Rectal smooth muscle tissue (tissue), 1 donor: Measurements from ENCODE around the gene UTP14C.
"Not testable (repeated sequence)": the region's sequence is repeated elsewhere in the genome, so short reads cannot be mapped to it uniquely, and the experiment has no call there.

Experiments used
- H3K27ac ChIP-seq: one replicate; pipeline ENCODE4 v1.7.0; 2013; ENCODE audit warnings: low read depth, low read length, inconsistent platforms
- H3K27me3 ChIP-seq: one replicate; pipeline ENCODE4 v1.7.0; 2013; ENCODE audit warnings: low read length; ENCODE audit not compliant: control insufficient read depth, insufficient read depth
- H3K36me3 ChIP-seq: one replicate; pipeline ENCODE4 v1.7.0; 2013; ENCODE audit warnings: low read length; ENCODE audit not compliant: control insufficient read depth, insufficient read depth
- H3K4me1 ChIP-seq: one replicate; pipeline ENCODE4 v1.7.0; 2013; ENCODE audit warnings: low read length; ENCODE audit not compliant: control insufficient read depth, insufficient read depth
- H3K4me3 ChIP-seq: one replicate; pipeline ENCODE4 v1.7.0; 2013; ENCODE audit warnings: low read length
- H3K9ac ChIP-seq: one replicate; pipeline ENCODE4 v1.7.0; 2013; ENCODE audit warnings: low read length

UTP14C gene

DNA sequence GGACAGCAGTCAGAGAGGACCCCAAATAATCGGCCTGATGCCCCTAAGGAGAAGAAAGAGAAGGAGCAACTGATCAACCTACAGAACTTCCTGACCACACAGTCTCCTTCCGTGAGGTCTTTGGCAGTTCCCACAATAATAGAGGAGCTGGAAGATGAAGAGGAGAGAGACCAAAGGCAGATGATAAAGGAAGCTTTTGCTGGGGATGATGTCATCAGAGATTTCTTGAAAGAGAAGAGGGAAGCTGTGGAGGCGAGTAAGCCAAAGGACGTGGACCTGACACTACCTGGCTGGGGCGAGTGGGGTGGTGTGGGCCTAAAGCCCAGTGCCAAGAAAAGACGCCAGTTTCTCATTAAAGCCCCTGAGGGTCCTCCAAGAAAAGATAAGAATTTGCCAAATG, 5.9 kb downstream of the UTP14C start:
- not testable (repeated sequence) for H3K36me3 ChIP-seq, H3K9ac ChIP-seq, H3K4me3 ChIP-seq, H3K27me3 ChIP-seq, H3K4me1 ChIP-seq, H3K27ac ChIP-seq

DNA sequence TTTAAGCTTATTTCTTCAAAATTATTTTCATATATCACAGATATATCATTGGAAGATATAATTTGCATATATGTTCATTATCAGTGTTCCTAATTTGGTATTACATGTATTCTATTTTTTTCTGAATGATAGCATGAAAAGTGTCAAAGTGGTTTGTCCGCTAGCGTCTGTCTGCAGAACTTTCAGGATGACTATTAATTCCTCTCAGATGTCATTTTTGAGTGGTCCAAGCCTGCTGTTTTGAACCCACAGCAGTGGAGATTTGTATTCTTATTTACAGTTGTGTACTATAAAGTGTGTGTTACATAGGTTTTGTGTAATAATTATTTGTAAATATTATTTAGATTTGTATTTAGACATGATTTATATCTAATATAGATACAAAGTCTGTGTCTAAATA, 8.5 kb downstream of the UTP14C start:
- no peaks in the 10 kb centered on the region for H3K27me3 ChIP-seq
- H3K27ac ChIP-seq = no peak overlapping the region
- no peak overlapping the region for H3K9ac ChIP-seq
- no peaks in the 10 kb centered on the region for H3K4me1 ChIP-seq
- no peaks in the 10 kb centered on the region for H3K36me3 ChIP-seq
- no peak overlapping the region for H3K4me3 ChIP-seq

DNA sequence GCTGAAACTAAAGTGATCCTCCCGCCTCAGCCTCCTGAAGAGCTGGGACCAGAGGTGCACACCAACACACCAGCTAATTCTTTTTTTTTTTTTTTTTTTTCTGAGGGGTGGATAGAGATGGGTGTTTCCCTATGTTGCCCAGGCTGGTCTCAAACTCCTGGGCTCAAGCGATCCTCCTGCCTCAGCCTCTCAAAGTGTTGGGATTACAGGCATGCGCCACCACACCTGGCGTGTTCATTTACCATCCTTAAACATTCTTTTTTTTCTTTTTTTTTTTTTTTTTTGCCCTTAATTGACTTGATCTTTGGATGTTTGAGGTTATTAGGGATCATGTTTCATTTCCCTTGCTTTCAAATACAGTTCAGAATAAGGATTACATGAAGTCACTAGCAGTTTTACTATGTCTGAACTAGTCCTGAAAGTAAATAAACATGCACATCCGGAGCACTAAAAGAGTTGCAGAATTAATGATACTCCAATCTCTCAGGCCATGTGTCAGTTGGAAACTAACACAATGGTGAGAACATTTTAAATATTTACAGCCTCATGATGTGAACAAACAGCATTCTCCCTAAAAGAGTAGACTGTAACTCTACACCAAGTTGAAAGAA, 10.2 kb downstream of the UTP14C start:
- no peaks in the 10 kb centered on the region for H3K27me3 ChIP-seq
- H3K9ac ChIP-seq = no peak overlapping the region
- no peak overlapping the region for H3K4me3 ChIP-seq
- H3K27ac ChIP-seq = no peak overlapping the region
- no peaks in the 10 kb centered on the region for H3K4me1 ChIP-seq
- H3K36me3 ChIP-seq = no peaks in the 10 kb centered on the region

DNA sequence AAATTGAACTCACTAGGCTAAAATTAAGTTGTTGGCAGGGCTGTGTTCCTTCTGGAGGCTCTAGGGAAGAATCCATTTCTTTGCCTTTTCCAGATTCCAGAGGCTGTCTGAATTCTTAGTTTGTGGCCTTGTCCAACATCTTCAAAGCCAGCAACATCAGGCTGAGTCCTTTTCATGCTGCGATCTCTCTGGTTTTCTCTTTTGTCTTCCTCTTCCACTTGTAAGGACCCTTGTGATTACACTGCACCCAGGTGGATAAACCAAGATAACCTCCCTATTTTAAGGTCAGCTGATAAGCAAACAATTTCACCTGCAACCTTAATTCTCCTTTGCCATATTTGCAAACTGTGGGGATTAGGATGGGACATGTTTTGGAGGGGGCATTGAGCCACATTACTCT, 11.5 kb downstream of the UTP14C start:
- Histone ChIP-seq H3K4me1 (no peaks in the 10 kb centered on the region), H3K4me3 (no peak overlapping the region), H3K9ac (no peak overlapping the region), H3K27me3 (no peaks in the 10 kb centered on the region), H3K27ac (no peak overlapping the region), H3K36me3 (no peaks in the 10 kb centered on the region)

DNA sequence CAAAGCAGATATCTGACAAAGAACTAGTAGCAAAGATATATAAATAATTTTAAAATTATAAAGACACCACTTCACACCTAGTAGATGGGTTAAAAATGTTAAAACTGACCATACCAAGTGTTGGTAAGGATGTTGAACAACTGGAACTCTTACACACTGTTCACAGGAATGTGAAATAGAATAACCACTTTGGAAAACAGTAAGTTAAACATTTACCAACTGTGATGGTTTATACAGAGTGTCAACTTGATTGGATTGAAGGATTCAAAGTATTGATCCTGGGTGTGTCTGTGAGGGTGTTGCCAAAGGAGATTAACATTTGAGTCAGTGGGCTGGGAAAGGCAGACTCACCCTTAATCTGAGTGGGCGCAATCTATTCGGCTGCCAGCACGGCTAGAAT, 19.2 kb downstream of the UTP14C start:
- H3K36me3 ChIP-seq = no peaks in the 10 kb centered on the region
- no peaks in the 10 kb centered on the region for H3K27me3 ChIP-seq
- H3K27ac ChIP-seq = no peak overlapping the region
- no peak overlapping the region for H3K9ac ChIP-seq
- H3K4me1 ChIP-seq = no peaks in the 10 kb centered on the region
- H3K4me3 ChIP-seq = no peak overlapping the region

DNA sequence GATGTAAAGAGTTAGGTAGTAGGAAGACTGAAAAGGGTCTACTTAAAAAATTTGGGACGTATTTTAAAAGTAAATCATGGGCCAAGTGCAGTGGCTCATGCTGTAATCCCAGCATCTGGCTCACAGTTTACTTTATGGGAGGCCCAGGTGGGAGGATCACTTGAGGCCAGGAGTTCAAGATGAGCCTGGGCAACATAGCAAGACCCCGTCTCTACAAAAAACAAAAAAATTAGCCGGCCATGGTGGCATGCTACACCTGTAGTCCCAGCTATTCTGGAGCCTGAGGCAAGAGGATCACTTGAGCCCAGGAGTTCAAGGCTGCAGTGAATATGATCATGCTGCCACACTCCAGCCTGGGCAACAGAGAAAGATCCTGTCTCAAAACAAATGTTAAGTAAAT, 23.0 kb downstream of the UTP14C start:
- Histone ChIP-seq H3K4me1 (no peaks in the 10 kb centered on the region), H3K27me3 (no peaks in the 10 kb centered on the region), H3K9ac (no peak overlapping the region), H3K4me3 (no peak overlapping the region), H3K36me3 (no peaks in the 10 kb centered on the region), H3K27ac (no peak overlapping the region)

DNA sequence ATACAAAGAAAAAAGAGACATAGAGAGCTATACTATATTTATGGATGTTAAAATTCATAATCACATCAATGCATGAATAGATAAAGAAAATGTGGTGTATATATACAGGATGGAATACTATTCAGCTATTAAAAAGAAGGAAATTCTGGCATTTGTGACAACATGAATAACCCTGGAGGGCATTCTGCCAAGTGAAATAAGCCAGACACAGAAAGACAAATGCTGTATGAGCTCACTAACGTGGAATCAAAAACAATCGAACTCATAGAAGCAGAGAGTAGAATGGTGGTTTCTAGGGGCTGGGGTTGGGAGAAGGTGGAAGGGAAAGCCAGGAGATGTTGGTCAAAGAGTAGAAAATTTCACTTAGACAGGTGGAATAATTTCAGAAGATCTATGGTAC, 24.0 kb downstream of the UTP14C start:
- H3K27ac ChIP-seq = no peak overlapping the region
- no peak overlapping the region for H3K4me3 ChIP-seq
- H3K36me3 ChIP-seq = no peaks in the 10 kb centered on the region
- H3K27me3 ChIP-seq = no peaks in the 10 kb centered on the region
- H3K4me1 ChIP-seq = no peaks in the 10 kb centered on the region
- no peak overlapping the region for H3K9ac ChIP-seq

DNA sequence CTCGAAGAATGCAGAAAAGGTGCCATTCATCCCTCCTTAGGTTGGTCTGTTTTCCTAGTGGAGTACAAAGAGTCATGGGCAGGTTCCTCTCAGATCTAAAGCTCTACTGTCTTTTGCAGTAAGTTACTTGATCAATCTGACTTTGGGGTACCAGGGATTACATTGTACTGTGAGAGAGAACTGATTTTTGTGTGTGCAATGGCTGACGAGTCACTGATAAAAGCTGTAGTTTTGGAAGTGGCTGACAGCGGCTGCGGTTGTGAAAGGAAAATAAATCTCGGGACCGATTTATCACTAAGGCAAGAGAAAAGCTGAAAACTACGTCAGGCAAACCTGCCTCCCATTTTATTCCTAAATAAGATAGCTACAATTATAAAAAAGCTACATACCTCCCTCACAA, 26.9 kb downstream of the UTP14C start:
- Histone ChIP-seq H3K27me3 (no peaks in the 10 kb centered on the region), H3K4me1 (no peaks in the 10 kb centered on the region), H3K9ac (no peak overlapping the region), H3K4me3 (no peak overlapping the region), H3K27ac (no peak overlapping the region), H3K36me3 (no peaks in the 10 kb centered on the region)

DNA sequence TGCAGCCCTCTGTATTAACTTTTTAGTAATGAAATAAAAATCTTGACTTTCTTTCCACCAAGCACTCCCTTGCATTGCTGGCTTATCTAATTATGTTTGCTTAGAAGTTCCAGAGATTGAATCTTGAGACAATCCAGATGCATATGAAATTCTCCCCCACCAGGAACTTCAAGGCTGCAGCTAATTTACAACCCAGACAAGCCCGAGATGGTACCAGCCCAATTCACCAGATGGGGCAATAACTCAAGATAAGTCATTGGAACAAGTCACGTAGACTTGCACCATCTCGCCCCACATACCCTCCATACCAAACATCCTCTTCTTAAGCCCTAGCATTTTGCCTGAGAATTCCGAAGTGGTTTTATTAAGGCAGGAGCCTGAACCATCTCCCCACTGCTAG, 29.0 kb downstream of the UTP14C start:
- no peak overlapping the region for H3K27ac ChIP-seq
- no peak overlapping the region for H3K9ac ChIP-seq
- no peaks in the 10 kb centered on the region for H3K27me3 ChIP-seq
- no peaks in the 10 kb centered on the region for H3K36me3 ChIP-seq
- no peaks in the 10 kb centered on the region for H3K4me1 ChIP-seq
- H3K4me3 ChIP-seq = no peak overlapping the region

DNA sequence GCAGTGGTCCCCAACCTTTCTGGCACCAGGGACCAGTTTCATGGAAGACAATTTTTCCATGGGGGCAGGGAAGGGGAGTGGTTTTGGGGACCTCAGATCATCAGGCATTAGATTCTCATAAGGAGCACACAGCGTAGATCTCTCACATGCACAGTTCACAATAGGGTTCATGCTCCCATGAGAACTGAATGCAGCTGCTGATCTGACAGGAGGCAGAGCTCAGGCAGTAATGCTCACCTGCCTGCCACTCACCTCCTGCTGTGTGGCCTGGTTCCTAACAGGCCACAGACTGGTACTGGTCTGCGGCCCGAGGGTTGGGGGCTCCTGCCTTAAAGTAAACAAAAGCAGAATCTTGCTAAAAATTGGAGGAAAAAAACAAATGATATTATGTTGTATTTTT, 36.6 kb downstream of the UTP14C start:
- H3K36me3 ChIP-seq, H3K9ac ChIP-seq, H3K27ac ChIP-seq, H3K27me3 ChIP-seq, H3K4me3 ChIP-seq, H3K4me1 ChIP-seq: not testable (repeated sequence)

DNA sequence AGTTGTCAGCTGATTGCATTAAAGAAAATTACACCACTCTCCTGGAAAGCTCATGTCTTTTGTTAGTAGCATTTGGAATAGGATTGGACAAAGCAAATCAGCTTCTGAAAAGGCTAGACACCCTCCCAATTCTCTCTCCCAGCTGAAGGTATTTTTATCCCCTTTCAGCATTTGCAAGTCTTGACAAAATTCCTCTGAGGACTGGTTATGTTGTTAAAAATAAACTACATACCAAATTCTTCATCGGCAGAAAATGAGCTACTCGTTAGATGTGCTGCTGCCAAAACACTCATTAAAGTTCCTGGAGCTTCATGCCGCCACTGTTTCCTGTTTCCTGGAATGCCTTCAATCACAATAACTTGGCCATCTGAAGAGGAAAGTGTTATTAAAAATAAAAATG, 37.1 kb downstream of the UTP14C start:
- no peaks in the 10 kb centered on the region for H3K27me3 ChIP-seq
- H3K4me3 ChIP-seq = no peak overlapping the region
- no peaks in the 10 kb centered on the region for H3K4me1 ChIP-seq
- no peaks in the 10 kb centered on the region for H3K36me3 ChIP-seq
- no peak overlapping the region for H3K9ac ChIP-seq
- H3K27ac ChIP-seq = no peak overlapping the region

DNA sequence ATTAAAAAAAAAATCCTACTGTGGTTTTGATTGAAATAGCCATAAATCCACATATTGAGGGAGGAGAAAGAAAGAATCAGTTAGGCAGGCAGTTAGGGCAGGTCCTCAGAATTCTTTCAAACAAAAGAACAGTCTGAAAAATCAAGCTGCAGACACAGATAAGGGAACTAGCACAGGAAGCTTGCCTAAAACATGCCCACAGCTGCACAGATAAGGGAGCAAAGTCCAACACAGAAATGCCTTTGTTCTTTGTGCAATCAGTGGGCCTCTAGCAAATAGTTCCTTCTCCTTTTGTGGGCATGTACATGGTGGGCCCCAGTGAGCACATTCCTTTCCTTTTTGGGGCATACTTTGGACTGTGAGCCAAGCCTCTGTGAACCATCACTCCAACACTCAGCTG, 42.7 kb downstream of the UTP14C start:
- no peaks in the 10 kb centered on the region for H3K4me1 ChIP-seq
- no peaks in the 10 kb centered on the region for H3K36me3 ChIP-seq
- no peaks in the 10 kb centered on the region for H3K27me3 ChIP-seq
- H3K9ac ChIP-seq = no peak overlapping the region
- H3K4me3 ChIP-seq = peak overlapping the region; percentile 0
- no peak overlapping the region for H3K27ac ChIP-seq

DNA sequence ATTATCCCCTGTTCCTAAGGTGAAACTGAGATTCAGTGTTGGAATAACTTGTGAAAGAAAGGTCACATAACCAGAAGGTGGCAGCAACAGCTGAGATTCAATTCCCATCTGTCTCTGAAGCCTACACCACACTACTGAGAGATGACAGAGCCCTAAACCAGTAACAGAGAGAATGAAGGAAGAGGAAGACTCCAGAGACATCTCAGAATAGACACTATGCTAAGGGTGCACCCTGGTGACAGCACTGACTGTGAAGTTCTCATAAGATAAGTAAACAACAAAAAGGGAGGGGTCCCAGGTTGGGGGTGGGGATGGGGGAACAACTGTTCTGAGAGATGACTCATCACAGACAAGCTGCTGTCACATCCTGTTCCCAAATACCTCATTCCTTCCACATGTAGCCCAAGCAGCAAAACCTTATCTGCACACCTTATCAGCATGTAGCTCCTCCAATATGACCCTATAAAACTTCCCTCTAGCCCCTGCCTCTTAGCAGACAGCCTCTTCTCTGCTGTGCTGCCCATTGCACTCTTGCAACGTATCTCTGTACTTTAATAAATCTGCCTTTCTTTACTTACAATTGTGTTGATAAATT, 46.5 kb downstream of the UTP14C start:
- Histone ChIP-seq H3K27me3 (no peaks in the 10 kb centered on the region), H3K4me1 (no peaks in the 10 kb centered on the region), H3K4me3 (no peak overlapping the region), H3K9ac (no peak overlapping the region), H3K36me3 (no peaks in the 10 kb centered on the region), H3K27ac (no peak overlapping the region)
